Measurements from ENCODE around the gene OR8D1.

The OR8D1 gene

GRCh38 chr11:124339396-124340141 is 25.8 kb upstream of the OR8D1 start:
- DNase-seq: no peak
- no peak for TF ChIP-seq CTCF (IDR thresholded peaks at IDR 0.05; ENCODE audit: low read depth, low read length)
- no peaks in the 10 kb centered on the region for H3K36me3 ChIP-seq
- H3K27ac ChIP-seq: no peak overlapping the region
- H3K4me3 ChIP-seq (ENCODE audit: low read depth, low read length): no peak overlapping the region
- H3K9me3 ChIP-seq (ENCODE audit: severe bottlenecking): no peaks in the 10 kb centered on the region
- H3K27me3 ChIP-seq (ENCODE audit: insufficient read depth, low read depth, severe bottlenecking): no peaks in the 10 kb centered on the region

GRCh38 chr11:124331873-124332272 is 18.1 kb upstream of the OR8D1 start:
- H3K4me3 ChIP-seq (ENCODE audit: low read depth, low read length): no peak overlapping the region
- TF ChIP-seq CTCF (IDR thresholded peaks at IDR 0.05; ENCODE audit: low read depth, low read length): no peak
- H3K9me3 ChIP-seq (ENCODE audit: severe bottlenecking): no peaks in the 10 kb centered on the region
- no peak for DNase-seq
- H3K36me3 ChIP-seq: no peaks in the 10 kb centered on the region
- H3K27ac ChIP-seq: no peak overlapping the region
- H3K27me3 ChIP-seq (ENCODE audit: insufficient read depth, low read depth, severe bottlenecking): no peaks in the 10 kb centered on the region

- Histone ChIP-seq H3K4me3 (ENCODE audit: low read depth, low read length) (no peak overlapping the region), H3K9me3 (ENCODE audit: severe bottlenecking) (no peaks in the 10 kb centered on the region), H3K36me3 (no peaks in the 10 kb centered on the region), H3K27ac (no peak overlapping the region), H3K27me3 (ENCODE audit: insufficient read depth, low read depth, severe bottlenecking) (no peaks in the 10 kb centered on the region)
- no peak for DNase-seq
- no peak for TF ChIP-seq CTCF (IDR thresholded peaks at IDR 0.05; ENCODE audit: low read depth, low read length)
Observed at GRCh38 chr11:124329787-124330478, 16.2 kb upstream of the OR8D1 start.

GRCh38 chr11:124327775-124328174 is 14.0 kb upstream of the OR8D1 start:
- no peak for TF ChIP-seq CTCF (IDR thresholded peaks at IDR 0.05; ENCODE audit: low read depth, low read length)
- H3K9me3 ChIP-seq (ENCODE audit: severe bottlenecking): no peaks in the 10 kb centered on the region
- no peak overlapping the region for H3K27ac ChIP-seq
- no peaks in the 10 kb centered on the region for H3K36me3 ChIP-seq
- H3K27me3 ChIP-seq (ENCODE audit: insufficient read depth, low read depth, severe bottlenecking): no peaks in the 10 kb centered on the region
- H3K4me3 ChIP-seq (ENCODE audit: low read depth, low read length): no peak overlapping the region
- DNase-seq: no peak

GRCh38 chr11:124322356-124322755 is 8.6 kb upstream of the OR8D1 start:
- Histone ChIP-seq H3K4me3 (ENCODE audit: low read depth, low read length) (no peak overlapping the region), H3K9me3 (ENCODE audit: severe bottlenecking) (no peaks in the 10 kb centered on the region), H3K36me3 (no peaks in the 10 kb centered on the region), H3K27me3 (ENCODE audit: insufficient read depth, low read depth, severe bottlenecking) (no peaks in the 10 kb centered on the region), H3K27ac (no peak overlapping the region)
- DNase-seq: no peak
- no peak for TF ChIP-seq CTCF (IDR thresholded peaks at IDR 0.05; ENCODE audit: low read depth, low read length)

Data from WERI-Rb-1 (cell line).